Measurements from ENCODE around the gene PRKCH.

Gene PRKCH

DNA sequence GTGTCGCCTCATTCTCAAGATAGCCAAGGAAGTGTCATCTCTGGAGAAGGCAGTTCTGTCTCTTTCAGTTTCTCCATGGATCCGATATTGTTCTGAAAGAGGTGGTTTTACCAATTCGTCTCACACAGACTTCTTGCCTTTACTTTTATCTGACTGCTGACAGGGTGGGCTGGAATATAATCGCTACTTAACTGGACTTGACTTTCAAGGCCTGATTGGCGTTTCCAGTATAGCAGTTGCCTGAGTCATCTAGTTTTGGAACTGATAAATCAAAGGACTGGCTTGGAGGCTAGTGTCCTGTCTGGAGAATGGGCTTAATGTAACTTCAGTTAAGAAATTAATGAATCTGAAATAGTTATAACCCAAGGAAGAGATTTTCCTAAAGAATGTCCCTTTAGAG, 21.6 kb downstream of the PRKCH start (continued):
- TF ChIP-seq, protein P1, sequence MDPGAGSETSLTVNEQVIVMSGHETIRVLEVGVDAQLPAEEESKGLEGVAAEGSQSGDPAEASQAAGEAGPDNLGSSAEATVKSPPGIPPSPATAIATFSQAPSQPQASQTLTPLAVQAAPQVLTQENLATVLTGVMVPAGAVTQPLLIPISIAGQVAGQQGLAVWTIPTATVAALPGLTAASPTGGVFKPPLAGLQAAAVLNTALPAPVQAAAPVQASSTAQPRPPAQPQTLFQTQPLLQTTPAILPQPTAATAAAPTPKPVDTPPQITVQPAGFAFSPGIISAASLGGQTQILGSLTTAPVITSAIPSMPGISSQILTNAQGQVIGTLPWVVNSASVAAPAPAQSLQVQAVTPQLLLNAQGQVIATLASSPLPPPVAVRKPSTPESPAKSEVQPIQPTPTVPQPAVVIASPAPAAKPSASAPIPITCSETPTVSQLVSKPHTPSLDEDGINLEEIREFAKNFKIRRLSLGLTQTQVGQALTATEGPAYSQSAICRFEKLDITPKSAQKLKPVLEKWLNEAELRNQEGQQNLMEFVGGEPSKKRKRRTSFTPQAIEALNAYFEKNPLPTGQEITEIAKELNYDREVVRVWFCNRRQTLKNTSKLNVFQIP (CRISPR knock-in tag; IDR thresholded peaks at IDR 0.05; ENCODE audit: borderline replicate concordance, low read depth) = no peak
- no peak for TF ChIP-seq ARNTL (CRISPR knock-in tag; IDR thresholded peaks at IDR 0.05; ENCODE audit: borderline replicate concordance, low read depth)

DNA sequence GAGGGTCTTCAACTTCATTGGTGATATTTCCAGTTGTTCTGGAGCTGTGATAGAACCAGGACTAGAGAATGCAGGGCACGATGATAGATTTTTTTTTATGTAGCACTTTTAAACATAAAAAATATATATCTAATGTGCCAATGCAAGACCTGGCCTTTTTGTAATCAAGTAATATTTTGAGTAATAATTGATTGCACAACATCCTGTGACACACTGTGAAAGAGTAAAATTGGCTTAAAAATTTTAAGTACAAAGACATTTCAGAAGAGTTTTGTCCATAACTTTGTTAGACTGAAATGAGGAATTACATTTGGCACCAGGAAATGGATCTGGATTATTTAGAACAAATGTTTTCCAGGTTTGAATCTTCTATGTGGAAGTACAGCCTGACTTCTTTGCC, 22.1 kb downstream of the PRKCH start:
- no peak for ATAC-seq
- TF ChIP-seq, protein P2, sequence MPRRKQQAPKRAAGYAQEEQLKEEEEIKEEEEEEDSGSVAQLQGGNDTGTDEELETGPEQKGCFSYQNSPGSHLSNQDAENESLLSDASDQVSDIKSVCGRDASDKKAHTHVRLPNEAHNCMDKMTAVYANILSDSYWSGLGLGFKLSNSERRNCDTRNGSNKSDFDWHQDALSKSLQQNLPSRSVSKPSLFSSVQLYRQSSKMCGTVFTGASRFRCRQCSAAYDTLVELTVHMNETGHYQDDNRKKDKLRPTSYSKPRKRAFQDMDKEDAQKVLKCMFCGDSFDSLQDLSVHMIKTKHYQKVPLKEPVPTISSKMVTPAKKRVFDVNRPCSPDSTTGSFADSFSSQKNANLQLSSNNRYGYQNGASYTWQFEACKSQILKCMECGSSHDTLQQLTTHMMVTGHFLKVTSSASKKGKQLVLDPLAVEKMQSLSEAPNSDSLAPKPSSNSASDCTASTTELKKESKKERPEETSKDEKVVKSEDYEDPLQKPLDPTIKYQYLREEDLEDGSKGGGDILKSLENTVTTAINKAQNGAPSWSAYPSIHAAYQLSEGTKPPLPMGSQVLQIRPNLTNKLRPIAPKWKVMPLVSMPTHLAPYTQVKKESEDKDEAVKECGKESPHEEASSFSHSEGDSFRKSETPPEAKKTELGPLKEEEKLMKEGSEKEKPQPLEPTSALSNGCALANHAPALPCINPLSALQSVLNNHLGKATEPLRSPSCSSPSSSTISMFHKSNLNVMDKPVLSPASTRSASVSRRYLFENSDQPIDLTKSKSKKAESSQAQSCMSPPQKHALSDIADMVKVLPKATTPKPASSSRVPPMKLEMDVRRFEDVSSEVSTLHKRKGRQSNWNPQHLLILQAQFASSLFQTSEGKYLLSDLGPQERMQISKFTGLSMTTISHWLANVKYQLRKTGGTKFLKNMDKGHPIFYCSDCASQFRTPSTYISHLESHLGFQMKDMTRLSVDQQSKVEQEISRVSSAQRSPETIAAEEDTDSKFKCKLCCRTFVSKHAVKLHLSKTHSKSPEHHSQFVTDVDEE (CRISPR knock-in tag; IDR thresholded peaks at IDR 0.05) = no peak
- no peak for TF ChIP-seq CSDC2 (CRISPR knock-in tag; IDR thresholded peaks at IDR 0.05)
- TF ChIP-seq GLIS3 (CRISPR knock-in tag; IDR thresholded peaks at IDR 0.05) = no peak
- TF ChIP-seq ZNF70 (CRISPR knock-in tag; IDR thresholded peaks at IDR 0.05) = no peak
- TF ChIP-seq ZNF8 (CRISPR knock-in tag; IDR thresholded peaks at IDR 0.05) = no peak
- TF ChIP-seq ISL1 (CRISPR knock-in tag; IDR thresholded peaks at IDR 0.05) = no peak
- TF ChIP-seq TOX (CRISPR knock-in tag; IDR thresholded peaks at IDR 0.05; ENCODE audit: borderline replicate concordance) = no peak
- TF ChIP-seq, protein P3, sequence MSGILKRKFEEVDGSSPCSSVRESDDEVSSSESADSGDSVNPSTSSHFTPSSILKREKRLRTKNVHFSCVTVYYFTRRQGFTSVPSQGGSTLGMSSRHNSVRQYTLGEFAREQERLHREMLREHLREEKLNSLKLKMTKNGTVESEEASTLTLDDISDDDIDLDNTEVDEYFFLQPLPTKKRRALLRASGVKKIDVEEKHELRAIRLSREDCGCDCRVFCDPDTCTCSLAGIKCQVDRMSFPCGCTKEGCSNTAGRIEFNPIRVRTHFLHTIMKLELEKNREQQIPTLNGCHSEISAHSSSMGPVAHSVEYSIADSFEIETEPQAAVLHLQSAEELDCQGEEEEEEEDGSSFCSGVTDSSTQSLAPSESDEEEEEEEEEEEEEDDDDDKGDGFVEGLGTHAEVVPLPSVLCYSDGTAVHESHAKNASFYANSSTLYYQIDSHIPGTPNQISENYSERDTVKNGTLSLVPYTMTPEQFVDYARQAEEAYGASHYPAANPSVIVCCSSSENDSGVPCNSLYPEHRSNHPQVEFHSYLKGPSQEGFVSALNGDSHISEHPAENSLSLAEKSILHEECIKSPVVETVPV (CRISPR knock-in tag; IDR thresholded peaks at IDR 0.05) = no peak
- TF ChIP-seq ZC3H10 (CRISPR knock-in tag; IDR thresholded peaks at IDR 0.05) = no peak
- TF ChIP-seq ESRRG (CRISPR knock-in tag; IDR thresholded peaks at IDR 0.05) = no peak
- no peak for TF ChIP-seq RARB (CRISPR knock-in tag; IDR thresholded peaks at IDR 0.05)
- no peak for TF ChIP-seq ZFP3 (CRISPR knock-in tag; IDR thresholded peaks at IDR 0.05)
- TF ChIP-seq, protein P4, sequence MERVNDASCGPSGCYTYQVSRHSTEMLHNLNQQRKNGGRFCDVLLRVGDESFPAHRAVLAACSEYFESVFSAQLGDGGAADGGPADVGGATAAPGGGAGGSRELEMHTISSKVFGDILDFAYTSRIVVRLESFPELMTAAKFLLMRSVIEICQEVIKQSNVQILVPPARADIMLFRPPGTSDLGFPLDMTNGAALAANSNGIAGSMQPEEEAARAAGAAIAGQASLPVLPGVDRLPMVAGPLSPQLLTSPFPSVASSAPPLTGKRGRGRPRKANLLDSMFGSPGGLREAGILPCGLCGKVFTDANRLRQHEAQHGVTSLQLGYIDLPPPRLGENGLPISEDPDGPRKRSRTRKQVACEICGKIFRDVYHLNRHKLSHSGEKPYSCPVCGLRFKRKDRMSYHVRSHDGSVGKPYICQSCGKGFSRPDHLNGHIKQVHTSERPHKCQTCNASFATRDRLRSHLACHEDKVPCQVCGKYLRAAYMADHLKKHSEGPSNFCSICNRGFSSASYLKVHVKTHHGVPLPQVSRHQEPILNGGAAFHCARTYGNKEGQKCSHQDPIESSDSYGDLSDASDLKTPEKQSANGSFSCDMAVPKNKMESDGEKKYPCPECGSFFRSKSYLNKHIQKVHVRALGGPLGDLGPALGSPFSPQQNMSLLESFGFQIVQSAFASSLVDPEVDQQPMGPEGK (CRISPR knock-in tag; IDR thresholded peaks at IDR 0.05; ENCODE audit: borderline replicate concordance) = no peak
- TF ChIP-seq, protein P5, sequence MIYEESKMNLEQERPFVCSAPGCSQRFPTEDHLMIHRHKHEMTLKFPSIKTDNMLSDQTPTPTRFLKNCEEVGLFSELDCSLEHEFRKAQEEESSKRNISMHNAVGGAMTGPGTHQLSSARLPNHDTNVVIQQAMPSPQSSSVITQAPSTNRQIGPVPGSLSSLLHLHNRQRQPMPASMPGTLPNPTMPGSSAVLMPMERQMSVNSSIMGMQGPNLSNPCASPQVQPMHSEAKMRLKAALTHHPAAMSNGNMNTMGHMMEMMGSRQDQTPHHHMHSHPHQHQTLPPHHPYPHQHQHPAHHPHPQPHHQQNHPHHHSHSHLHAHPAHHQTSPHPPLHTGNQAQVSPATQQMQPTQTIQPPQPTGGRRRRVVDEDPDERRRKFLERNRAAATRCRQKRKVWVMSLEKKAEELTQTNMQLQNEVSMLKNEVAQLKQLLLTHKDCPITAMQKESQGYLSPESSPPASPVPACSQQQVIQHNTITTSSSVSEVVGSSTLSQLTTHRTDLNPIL (CRISPR knock-in tag; IDR thresholded peaks at IDR 0.05; ENCODE audit: low read depth) = no peak
- TF ChIP-seq, protein P1 (CRISPR knock-in tag; IDR thresholded peaks at IDR 0.05; ENCODE audit: borderline replicate concordance, low read depth) = no peak

DNA sequence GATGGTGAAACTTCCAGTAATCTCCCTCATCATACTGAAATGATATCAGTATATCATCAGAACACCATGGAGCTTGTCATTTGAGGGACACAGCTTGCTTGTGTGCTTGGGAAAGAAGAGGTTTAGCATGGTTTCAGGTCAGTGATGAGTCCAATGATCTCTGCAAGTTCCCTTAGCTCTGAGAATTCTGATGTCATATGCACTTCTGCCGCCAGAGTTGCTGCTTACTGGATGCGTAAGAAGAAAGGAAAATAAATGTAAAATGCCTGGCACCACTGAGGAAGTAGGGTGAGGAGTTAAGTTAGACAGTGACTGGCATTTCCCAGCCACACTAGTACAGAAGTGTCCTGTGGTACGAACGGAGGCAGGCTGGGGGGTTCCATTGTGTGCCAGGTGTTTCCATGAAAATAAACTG, 22.6 kb downstream of the PRKCH start:
- ATAC-seq = no peak
- no peak for TF ChIP-seq ZFP3 (CRISPR knock-in tag; IDR thresholded peaks at IDR 0.05)
- TF ChIP-seq, protein P5 (CRISPR knock-in tag; IDR thresholded peaks at IDR 0.05; ENCODE audit: low read depth) = no peak
- TF ChIP-seq RARB (CRISPR knock-in tag; IDR thresholded peaks at IDR 0.05) = no peak
- TF ChIP-seq, protein P3 (CRISPR knock-in tag; IDR thresholded peaks at IDR 0.05) = no peak
- TF ChIP-seq ZNF565 (CRISPR knock-in tag; conservative IDR thresholded peaks at IDR 0.05; ENCODE audit: low read depth) = no peak
- TF ChIP-seq TOX (CRISPR knock-in tag; IDR thresholded peaks at IDR 0.05; ENCODE audit: borderline replicate concordance) = no peak
- no peak for TF ChIP-seq ZFP30 (CRISPR knock-in tag; IDR thresholded peaks at IDR 0.05)
- no peak for TF ChIP-seq PPARA (CRISPR knock-in tag; IDR thresholded peaks at IDR 0.05; ENCODE audit: borderline replicate concordance)
- no peak for TF ChIP-seq GLIS3 (CRISPR knock-in tag; IDR thresholded peaks at IDR 0.05)
- TF ChIP-seq OSR1 (CRISPR knock-in tag; IDR thresholded peaks at IDR 0.05) = no peak
- no peak for TF ChIP-seq TCF4 (CRISPR knock-in tag; IDR thresholded peaks at IDR 0.05; ENCODE audit: borderline replicate concordance)
- no peak for TF ChIP-seq CSDC2 (CRISPR knock-in tag; IDR thresholded peaks at IDR 0.05)
- no peak for TF ChIP-seq ESRRG (CRISPR knock-in tag; IDR thresholded peaks at IDR 0.05)
- TF ChIP-seq, protein P1 (CRISPR knock-in tag; IDR thresholded peaks at IDR 0.05; ENCODE audit: borderline replicate concordance, low read depth) = no peak

Data from SK-N-SH treated with all-trans-retinoic acid at 6 μM for 48 hours (cell line).